HG02588 (cell line): ENCODE measurements around the gene DHCR24.

ENCODE experiments used
- ATAC-seq: cut with Tn5 transposase; IDR thresholded peaks from one replicate; pipeline ENCODE4 v1.9.1; 2021; ENCODE audit warnings: mild to moderate bottlenecking, moderate library complexity; ENCODE audit not compliant: unreplicated experiment

The DHCR24 gene

GRCh38 chr1:54804471-54805132, 82.4 kb downstream of the DHCR24 start:
- ATAC-seq, result no peak

GRCh38 chr1:54803761-54804470, 83.1 kb downstream of the DHCR24 start:
- no peak for ATAC-seq

- peak; percentile 77 for ATAC-seq
Observed at GRCh38 chr1:54800899-54801759, 85.9 kb downstream of the DHCR24 start, which contains the start of gene TTC22. TSS of gene TTC22 (minus strand) at chr1:54801323. CDS start at chr1:54801163, 160 bp downstream.

GRCh38 chr1:54800041-54800898, 86.7 kb downstream of the DHCR24 start:
- ATAC-seq, result no peak
